ENCODE data around the gene SH2D3C. TPM values are rescaled to one million over a fixed set of nuclear protein-coding genes. Genes with fewer than 3 reads are reported as not detected.
"Not testable (repeated sequence)": the region's sequence is repeated elsewhere in the genome, so short reads cannot be mapped to it uniquely, and the experiment has no call there.

The SH2D3C gene
- total RNA-seq, 1 donor from 2014 or later = 5.8 TPM

DNA sequence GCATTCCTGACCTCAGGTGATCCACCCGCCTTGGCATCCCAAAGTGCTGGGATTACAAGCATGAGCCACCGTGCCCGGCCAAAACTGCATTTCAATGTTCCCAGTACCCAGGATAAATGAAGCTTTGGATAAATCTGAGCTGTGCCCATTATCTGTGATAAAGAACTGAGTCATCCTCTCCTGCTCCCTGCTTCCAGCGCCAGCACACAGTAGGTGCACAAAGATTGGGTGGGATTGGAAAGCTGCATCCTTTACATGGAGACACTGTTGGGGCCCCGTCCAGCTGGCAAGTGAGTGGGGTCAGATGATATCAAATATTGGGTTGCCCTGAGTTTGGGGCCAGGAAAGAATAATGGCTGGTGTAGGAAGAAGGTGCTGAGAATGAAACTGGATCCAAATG, 17.4 kb downstream of the SH2D3C start:
- Mint-ChIP-seq H3K27me3 (ENCODE audit: low read depth, unreplicated experiment) (peaks cover 16% of the 10 kb centered on the region), H3K4me1 (ENCODE audit: low read depth, unreplicated experiment) (peaks cover 20% of the 10 kb centered on the region), H3K4me3 (ENCODE audit: unreplicated experiment) (no peak overlapping the region)

DNA sequence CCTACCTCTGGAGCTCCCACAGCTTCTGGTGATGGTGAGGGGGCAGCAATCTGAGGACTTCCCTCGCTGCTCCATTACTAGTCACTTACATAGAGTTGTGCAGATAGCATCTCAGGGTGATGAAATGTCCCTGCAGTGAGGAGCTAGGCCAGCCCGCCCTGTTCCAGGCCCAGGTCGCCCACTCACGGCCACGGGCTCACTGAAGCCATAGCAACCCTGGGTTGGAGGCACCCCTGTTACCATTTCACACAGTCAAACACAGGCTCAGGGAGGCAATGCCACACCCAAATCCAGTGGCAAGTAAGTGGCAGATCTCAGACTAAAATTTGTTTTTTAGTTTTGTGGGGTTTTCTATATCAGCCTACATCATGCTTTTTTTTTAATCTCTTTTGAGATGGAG, 19.6 kb downstream of the SH2D3C start:
- H3K9me3 Mint-ChIP-seq (ENCODE audit: unreplicated experiment) = no peaks in the 10 kb centered on the region
- H2AFZ ChIP-seq (ENCODE audit: low read depth, low read length) = no peak overlapping the region
- no peaks in the 10 kb centered on the region for H3K79me2 ChIP-seq (ENCODE audit: insufficient read depth, low read length)
- no peak overlapping the region for H3K27ac Mint-ChIP-seq (ENCODE audit: unreplicated experiment)
- no peak for FAIRE-seq
- no peak overlapping the region for H3K27ac ChIP-seq (ENCODE audit: low read depth, low read length)
- peaks cover 16% of the 10 kb centered on the region for H3K4me1 Mint-ChIP-seq (ENCODE audit: low read depth, unreplicated experiment)
- peaks cover 7% of the 10 kb centered on the region for H3K27me3 ChIP-seq (ENCODE audit: insufficient read depth, low read length)
- no peak overlapping the region for H3K4me2 ChIP-seq (ENCODE audit: low read length)
- H3K4me1 ChIP-seq (ENCODE audit: insufficient read depth, low read length) = no peaks in the 10 kb centered on the region
- no peak overlapping the region for H3K9ac ChIP-seq (ENCODE audit: low read length)
- H3K4me3 Mint-ChIP-seq (ENCODE audit: unreplicated experiment) = peak overlapping the region; percentile 50
- H4K20me1 ChIP-seq (ENCODE audit: insufficient read depth, low read length) = no peaks in the 10 kb centered on the region
- no peaks in the 10 kb centered on the region for H3K36me3 Mint-ChIP-seq (ENCODE audit: low read depth, unreplicated experiment)
- H3K9me3 ChIP-seq (ENCODE audit: insufficient read depth, low read depth, low read length) = no peaks in the 10 kb centered on the region
- no peak for TF ChIP-seq EZH2 (IDR thresholded peaks at IDR 0.05; ENCODE audit: insufficient read depth, low read length)
- TF ChIP-seq, protein P1, sequence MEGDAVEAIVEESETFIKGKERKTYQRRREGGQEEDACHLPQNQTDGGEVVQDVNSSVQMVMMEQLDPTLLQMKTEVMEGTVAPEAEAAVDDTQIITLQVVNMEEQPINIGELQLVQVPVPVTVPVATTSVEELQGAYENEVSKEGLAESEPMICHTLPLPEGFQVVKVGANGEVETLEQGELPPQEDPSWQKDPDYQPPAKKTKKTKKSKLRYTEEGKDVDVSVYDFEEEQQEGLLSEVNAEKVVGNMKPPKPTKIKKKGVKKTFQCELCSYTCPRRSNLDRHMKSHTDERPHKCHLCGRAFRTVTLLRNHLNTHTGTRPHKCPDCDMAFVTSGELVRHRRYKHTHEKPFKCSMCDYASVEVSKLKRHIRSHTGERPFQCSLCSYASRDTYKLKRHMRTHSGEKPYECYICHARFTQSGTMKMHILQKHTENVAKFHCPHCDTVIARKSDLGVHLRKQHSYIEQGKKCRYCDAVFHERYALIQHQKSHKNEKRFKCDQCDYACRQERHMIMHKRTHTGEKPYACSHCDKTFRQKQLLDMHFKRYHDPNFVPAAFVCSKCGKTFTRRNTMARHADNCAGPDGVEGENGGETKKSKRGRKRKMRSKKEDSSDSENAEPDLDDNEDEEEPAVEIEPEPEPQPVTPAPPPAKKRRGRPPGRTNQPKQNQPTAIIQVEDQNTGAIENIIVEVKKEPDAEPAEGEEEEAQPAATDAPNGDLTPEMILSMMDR (IDR thresholded peaks at IDR 0.05; ENCODE audit: insufficient read depth, low read depth, low read length) = no peak
- H3K27me3 Mint-ChIP-seq (ENCODE audit: low read depth, unreplicated experiment) = peaks cover 23% of the 10 kb centered on the region
- H3K4me3 ChIP-seq (ENCODE audit: insufficient read depth, low read depth, low read length) = no peak overlapping the region
- H3K36me3 ChIP-seq (ENCODE audit: insufficient read depth, low read length) = no peaks in the 10 kb centered on the region
- DNase-seq (ENCODE audit: low read depth) = no peak

More for the DNA sequence above, 17.4 kb downstream of the SH2D3C start:
- H3K4me2 ChIP-seq (ENCODE audit: low read length) = no peak overlapping the region
- H3K9ac ChIP-seq (ENCODE audit: low read length) = no peak overlapping the region
- H3K79me2 ChIP-seq (ENCODE audit: insufficient read depth, low read length) = no peaks in the 10 kb centered on the region
- H2AFZ ChIP-seq (ENCODE audit: low read depth, low read length) = no peak overlapping the region
- TF ChIP-seq, protein P1 (IDR thresholded peaks at IDR 0.05; ENCODE audit: insufficient read depth, low read depth, low read length) = no peak
- no peak for TF ChIP-seq EZH2 (IDR thresholded peaks at IDR 0.05; ENCODE audit: insufficient read depth, low read length)
- no peaks in the 10 kb centered on the region for H3K9me3 ChIP-seq (ENCODE audit: insufficient read depth, low read depth, low read length)
- Mint-ChIP-seq H3K36me3 (ENCODE audit: low read depth, unreplicated experiment) (peaks cover 6% of the 10 kb centered on the region), H3K27ac (ENCODE audit: unreplicated experiment) (no peak overlapping the region), H3K9me3 (ENCODE audit: unreplicated experiment) (peaks cover 2% of the 10 kb centered on the region)
- DNase-seq (ENCODE audit: low read depth) = no peak
- H3K4me1 ChIP-seq (ENCODE audit: insufficient read depth, low read length) = no peaks in the 10 kb centered on the region
- H3K36me3 ChIP-seq (ENCODE audit: insufficient read depth, low read length) = no peaks in the 10 kb centered on the region
- no peak overlapping the region for H3K4me3 ChIP-seq (ENCODE audit: insufficient read depth, low read depth, low read length)
- no peak overlapping the region for H3K27ac ChIP-seq (ENCODE audit: low read depth, low read length)
- no peak for FAIRE-seq
- H3K27me3 ChIP-seq (ENCODE audit: insufficient read depth, low read length) = no peaks in the 10 kb centered on the region
- H4K20me1 ChIP-seq (ENCODE audit: insufficient read depth, low read length) = no peaks in the 10 kb centered on the region

DNA sequence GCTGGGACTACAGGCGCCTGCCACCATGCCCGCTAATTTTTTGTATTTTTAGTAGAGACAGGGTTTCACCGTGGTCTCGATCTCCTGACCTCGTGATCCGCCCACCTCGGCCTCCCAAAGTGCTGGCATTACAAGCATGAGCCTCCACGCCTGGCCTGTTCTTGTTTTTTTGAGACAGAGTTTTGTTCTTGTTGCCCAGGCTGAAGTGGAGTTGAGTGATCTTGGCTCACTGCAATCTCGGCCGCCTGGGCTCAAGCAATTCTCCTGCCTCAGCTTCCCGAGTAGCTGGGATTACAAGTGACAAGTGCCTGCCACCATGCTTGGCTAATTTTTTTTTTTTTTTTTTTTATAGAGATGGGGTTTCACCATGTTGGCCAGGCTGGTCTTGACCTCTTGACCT, 21.7 kb downstream of the SH2D3C start:
- DNase-seq (ENCODE audit: low read depth); H3K9me3 Mint-ChIP-seq (ENCODE audit: unreplicated experiment); H3K4me1 Mint-ChIP-seq (ENCODE audit: low read depth, unreplicated experiment); H3K9me3 ChIP-seq (ENCODE audit: insufficient read depth, low read depth, low read length); H3K4me2 ChIP-seq (ENCODE audit: low read length); H3K27ac Mint-ChIP-seq (ENCODE audit: unreplicated experiment); FAIRE-seq; H2AFZ ChIP-seq (ENCODE audit: low read depth, low read length); H3K27ac ChIP-seq (ENCODE audit: low read depth, low read length); H3K4me1 ChIP-seq (ENCODE audit: insufficient read depth, low read length); H3K36me3 ChIP-seq (ENCODE audit: insufficient read depth, low read length); H3K79me2 ChIP-seq (ENCODE audit: insufficient read depth, low read length); H3K4me3 Mint-ChIP-seq (ENCODE audit: unreplicated experiment); H3K4me3 ChIP-seq (ENCODE audit: insufficient read depth, low read depth, low read length); H3K36me3 Mint-ChIP-seq (ENCODE audit: low read depth, unreplicated experiment); H3K9ac ChIP-seq (ENCODE audit: low read length): not testable (repeated sequence)
- peaks cover 26% of the 10 kb centered on the region for H3K27me3 Mint-ChIP-seq (ENCODE audit: low read depth, unreplicated experiment)
- H3K27me3 ChIP-seq (ENCODE audit: insufficient read depth, low read length) = peaks cover 18% of the 10 kb centered on the region
- peaks cover 11% of the 10 kb centered on the region for H4K20me1 ChIP-seq (ENCODE audit: insufficient read depth, low read length)

Data from astrocyte (in vitro differentiated cells and primary cell).